ENCODE measurements around the gene HES2.
"Not testable (repeated sequence)": the region's sequence is repeated elsewhere in the genome, so short reads cannot be mapped to it uniquely, and the experiment has no call there.

The HES2 gene

GRCh38 chr1:6399294-6399693 is 20.4 kb downstream of the HES2 start:
- Histone ChIP-seq H3K4me3 (ENCODE audit: low read depth, low read length) (no peak overlapping the region), H3K9ac (no peak overlapping the region), H3K36me3 (ENCODE audit: control insufficient read depth, insufficient read depth, low read length) (no peaks in the 10 kb centered on the region), H3K4me1 (no peaks in the 10 kb centered on the region), H3K27me3 (ENCODE audit: control insufficient read depth, insufficient read depth, low read length) (no peaks in the 10 kb centered on the region), H3K27ac (no peak overlapping the region), H3K4me2 (ENCODE audit: low read length) (no peak overlapping the region), H3K9me3 (ENCODE audit: control insufficient read depth, low read length) (no peaks in the 10 kb centered on the region), H3K79me2 (no peaks in the 10 kb centered on the region), H2AFZ (no peak overlapping the region)
- no peak for TF ChIP-seq CTCF (IDR thresholded peaks at IDR 0.05)

- H3K9me3 ChIP-seq (ENCODE audit: control insufficient read depth, low read length), result no peaks in the 10 kb centered on the region
- H3K27ac ChIP-seq, result no peak overlapping the region
- H3K36me3 ChIP-seq (ENCODE audit: control insufficient read depth, insufficient read depth, low read length), result no peaks in the 10 kb centered on the region
- no peaks in the 10 kb centered on the region for H3K79me2 ChIP-seq
- no peak for TF ChIP-seq CTCF (IDR thresholded peaks at IDR 0.05)
- H3K27me3 ChIP-seq (ENCODE audit: control insufficient read depth, insufficient read depth, low read length), result no peaks in the 10 kb centered on the region
- no peak overlapping the region for H3K4me2 ChIP-seq (ENCODE audit: low read length)
- no peak overlapping the region for H3K9ac ChIP-seq
- H2AFZ ChIP-seq, result no peak overlapping the region
- no peak overlapping the region for H3K4me3 ChIP-seq (ENCODE audit: low read depth, low read length)
- no peaks in the 10 kb centered on the region for H3K4me1 ChIP-seq
Measured at GRCh38 chr1:6397844-6398441, 21.8 kb downstream of the HES2 start.

- Histone ChIP-seq H3K9me3 (ENCODE audit: control insufficient read depth, low read length) (no peaks in the 10 kb centered on the region), H3K27me3 (ENCODE audit: control insufficient read depth, insufficient read depth, low read length) (no peaks in the 10 kb centered on the region), H3K9ac (no peak overlapping the region), H3K79me2 (no peaks in the 10 kb centered on the region), H3K4me3 (ENCODE audit: low read depth, low read length) (no peak overlapping the region), H3K36me3 (ENCODE audit: control insufficient read depth, insufficient read depth, low read length) (no peaks in the 10 kb centered on the region), H3K4me1 (peaks cover 2% of the 10 kb centered on the region), H2AFZ (no peak overlapping the region), H3K4me2 (ENCODE audit: low read length) (no peak overlapping the region), H3K27ac (no peak overlapping the region)
- no peak for TF ChIP-seq CTCF (IDR thresholded peaks at IDR 0.05)
Measured at GRCh38 chr1:6396998-6397397, 22.7 kb downstream of the HES2 start.

GRCh38 chr1:6395781-6396244 is 23.9 kb downstream of the HES2 start:
- H3K4me3 ChIP-seq (ENCODE audit: low read depth, low read length); H3K79me2 ChIP-seq; H3K36me3 ChIP-seq (ENCODE audit: control insufficient read depth, insufficient read depth, low read length); H3K9me3 ChIP-seq (ENCODE audit: control insufficient read depth, low read length); H3K27me3 ChIP-seq (ENCODE audit: control insufficient read depth, insufficient read depth, low read length); H3K4me2 ChIP-seq (ENCODE audit: low read length); H2AFZ ChIP-seq; H3K27ac ChIP-seq; H3K9ac ChIP-seq; H3K4me1 ChIP-seq: not testable (repeated sequence)

GRCh38 chr1:6395130-6395529 is 24.6 kb downstream of the HES2 start:
- H3K4me2 ChIP-seq (ENCODE audit: low read length); H3K9me3 ChIP-seq (ENCODE audit: control insufficient read depth, low read length); H3K79me2 ChIP-seq; H3K4me1 ChIP-seq; H2AFZ ChIP-seq; H3K36me3 ChIP-seq (ENCODE audit: control insufficient read depth, insufficient read depth, low read length); H3K27ac ChIP-seq; H3K27me3 ChIP-seq (ENCODE audit: control insufficient read depth, insufficient read depth, low read length); H3K4me3 ChIP-seq (ENCODE audit: low read depth, low read length); H3K9ac ChIP-seq: not testable (repeated sequence)
